ENCODE data around the gene ZRANB3. TPM values are rescaled to one million over a fixed set of nuclear protein-coding genes. Genes with fewer than 3 reads are reported as not detected.
A peak's percentile ranks its signal among the peaks of the same experiment; 100 is the strongest.
"Not testable (repeated sequence)": the region's sequence is repeated elsewhere in the genome, so short reads cannot be mapped to it uniquely, and the experiment has no call there.

Gene ZRANB3
- total and polyA plus RNA-seq, 2 of the 13 experiments (the other 11 are each of a cell fraction or from before 2014, with no cell fraction given): 5.8 to 25.2 TPM

- H3K4me3 ChIP-seq (replicated peaks in 1 of 3; ENCODE audit: insufficient read depth in 1 of 3, low read depth in 2 of 3, low read length in 3 of 3); H3K27ac ChIP-seq (ENCODE audit: extremely low read length, insufficient read depth, low read length); H3K4me2 ChIP-seq (ENCODE audit: low read depth, low read length); H3K79me2 ChIP-seq (ENCODE audit: insufficient read depth, low read length); H3K36me3 ChIP-seq (replicated peaks in 1 of 2; ENCODE audit: control insufficient read depth in 1 of 2, insufficient read depth in 2 of 2, low read length in 2 of 2); H3K27me3 ChIP-seq (ENCODE audit: control insufficient read depth in 1 of 2, insufficient read depth in 2 of 2, low read length in 2 of 2); in situ Hi-C loops (cut with HindIII; ENCODE audit: extremely low pct_ligation_motif_present, low pct_unique_long_range_greater_than_20kb); H3K4me1 ChIP-seq (ENCODE audit: insufficient read depth, low read length); DNase-seq (ENCODE audit: low spot score); POLR2A ChIA-PET; ATAC-seq; H3K9ac ChIP-seq (ENCODE audit: insufficient read depth, low read depth, low read length); H3K9me3 ChIP-seq (ENCODE audit: low read length); FAIRE-seq; H2AFZ ChIP-seq (ENCODE audit: low read length); intact Hi-C loops (cut with micrococcal nuclease; ENCODE audit: unreplicated experiment); H4K20me1 ChIP-seq (ENCODE audit: insufficient read depth, low read length); CTCF ChIA-PET (ENCODE audit: low intra/inter-chr PET ratio, low total read pairs); BruUV-seq (replicated peaks): not testable (repeated sequence)
- 96% methylated on average over 1 of the region's 1 CpG for WGBS (ENCODE audit: low lambda C conversion rate)
These were observed 134.8 kb downstream of the ZRANB3 start for GRCh38 chr2:135396259-135396658.

DNA sequence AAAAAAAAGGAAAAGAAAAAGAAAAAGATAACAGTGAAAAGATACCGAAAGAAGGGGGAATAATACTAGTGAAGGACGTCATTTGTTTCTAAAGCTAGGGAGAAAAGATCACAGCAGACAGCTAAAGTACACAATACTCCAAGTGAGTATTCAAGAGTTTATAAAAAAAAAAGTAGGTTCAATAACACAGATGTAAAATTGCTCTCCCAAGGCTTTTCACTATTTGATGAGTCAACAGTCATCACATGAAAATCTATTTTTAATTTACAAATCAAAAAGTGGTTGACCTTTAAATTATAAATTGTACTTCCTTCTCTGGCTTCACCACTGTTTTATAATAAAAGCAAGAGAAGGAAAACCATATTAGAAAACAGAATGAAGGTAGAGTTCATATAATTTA, 144.0 kb downstream of the ZRANB3 start:
- CTCF ChIA-PET (ENCODE audit: low intra/inter-chr PET ratio, low total read pairs): no interaction called here
- no peak overlapping the region for H3K9ac ChIP-seq (ENCODE audit: insufficient read depth, low read depth, low read length)
- in situ Hi-C loops (cut with HindIII; ENCODE audit: extremely low pct_ligation_motif_present, low pct_unique_long_range_greater_than_20kb): no loop called here

More for the DNA sequence above, 144.0 kb downstream of the ZRANB3 start:
- no peak for FAIRE-seq
- H3K9me3 ChIP-seq (ENCODE audit: low read length): no peaks in the 10 kb centered on the region
- POLR2A ChIA-PET: no interaction called here
- H3K4me2 ChIP-seq (ENCODE audit: low read depth, low read length): no peak overlapping the region
- no peak overlapping the region for H3K27ac ChIP-seq (ENCODE audit: extremely low read length, insufficient read depth, low read length)
- H2AFZ ChIP-seq (ENCODE audit: low read length): no peak overlapping the region
- no peak for ATAC-seq
- intact Hi-C loops (cut with micrococcal nuclease; ENCODE audit: unreplicated experiment): no loop called here
- no peaks in the 10 kb centered on the region for H3K79me2 ChIP-seq (ENCODE audit: insufficient read depth, low read length)
- peaks cover 0 to 6% of the 10 kb centered on the region in 2 experiments; a peak in 3 of 5 replicates for H3K36me3 ChIP-seq (replicated peaks in 1 of 2; ENCODE audit: control insufficient read depth in 1 of 2, insufficient read depth in 2 of 2, low read length in 2 of 2)
- DNase-seq (ENCODE audit: low spot score): no peak
- TF ChIP-seq MAFK (conservative IDR thresholded peaks at IDR 0.05 in 1 of 2, IDR thresholded peaks at IDR 0.05 in 1 of 2; ENCODE audit: low read length in 2 of 2) (peak in 1 of 2 experiments; percentile 25; a peak in 1 of 4 replicates), SETDB1 (CRISPR knock-in tag; IDR thresholded peaks at IDR 0.05; ENCODE audit: borderline replicate concordance) (no peak)
- TF ChIP-seq, protein P1, sequence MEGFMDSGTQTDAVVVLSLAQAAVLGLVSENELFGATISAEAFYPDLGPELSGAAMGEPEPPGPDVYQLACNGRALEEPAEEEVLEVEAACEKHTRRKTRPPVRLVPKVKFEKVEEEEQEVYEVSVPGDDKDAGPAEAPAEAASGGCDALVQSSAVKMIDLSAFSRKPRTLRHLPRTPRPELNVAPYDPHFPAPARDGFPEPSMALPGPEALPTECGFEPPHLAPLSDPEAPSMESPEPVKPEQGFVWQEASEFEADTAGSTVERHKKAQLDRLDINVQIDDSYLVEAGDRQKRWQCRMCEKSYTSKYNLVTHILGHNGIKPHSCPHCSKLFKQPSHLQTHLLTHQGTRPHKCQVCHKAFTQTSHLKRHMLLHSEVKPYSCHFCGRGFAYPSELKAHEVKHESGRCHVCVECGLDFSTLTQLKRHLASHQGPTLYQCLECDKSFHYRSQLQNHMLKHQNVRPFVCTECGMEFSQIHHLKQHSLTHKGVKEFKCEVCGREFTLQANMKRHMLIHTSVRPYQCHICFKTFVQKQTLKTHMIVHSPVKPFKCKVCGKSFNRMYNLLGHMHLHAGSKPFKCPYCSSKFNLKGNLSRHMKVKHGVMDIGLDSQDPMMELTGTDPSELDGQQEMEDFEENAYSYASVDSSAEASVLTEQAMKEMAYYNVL (CRISPR knock-in tag; IDR thresholded peaks at IDR 0.05; ENCODE audit: borderline replicate concordance): no peak
- WGBS (ENCODE audit: low lambda C conversion rate): over 99% methylated on average over 2 of the region's 2 CpGs
- BruUV-seq (replicated peaks): no TSS peak
- no peaks in the 10 kb centered on the region for H3K27me3 ChIP-seq (ENCODE audit: control insufficient read depth in 1 of 2, insufficient read depth in 2 of 2, low read length in 2 of 2)
- no peak overlapping the region for H3K4me3 ChIP-seq (replicated peaks in 1 of 3; ENCODE audit: insufficient read depth in 1 of 3, low read depth in 2 of 3, low read length in 3 of 3)
- no peaks in the 10 kb centered on the region for H3K4me1 ChIP-seq (ENCODE audit: insufficient read depth, low read length)
- no peaks in the 10 kb centered on the region for H4K20me1 ChIP-seq (ENCODE audit: insufficient read depth, low read length)

Measured in HepG2 (cell line).